Neuron (in vitro differentiated cells): ENCODE measurements around the gene TSKU.

Experiments used
- H2AFZ ChIP-seq: one replicate; pipeline ENCODE4 v1.6.1; 2013; ENCODE audit warnings: low read depth, mild to moderate bottlenecking, inconsistent platforms, low read length, moderate library complexity
- H3K27me3 ChIP-seq: one replicate; pipeline ENCODE4 v1.6.1; 2013; ENCODE audit warnings: low read length; ENCODE audit not compliant: insufficient read depth
- H3K36me3 ChIP-seq: one replicate; pipeline ENCODE4 v1.6.1; 2013; ENCODE audit warnings: low read length; ENCODE audit not compliant: insufficient read depth
- H3K4me1 ChIP-seq: one replicate; pipeline ENCODE4 v1.6.1; 2013; ENCODE audit warnings: low read length; ENCODE audit not compliant: insufficient read depth
- H3K4me3 ChIP-seq: 2 replicates; pipeline ENCODE4 v1.5.1; 2013; ENCODE audit warnings: mild to moderate bottlenecking, low read length, moderate library complexity
- H3K9me3 ChIP-seq: one replicate; pipeline ENCODE4 v1.6.1; 2013; ENCODE audit warnings: low read length

The TSKU gene

GRCh38 chr11:76759517-76759916 is 23.6 kb upstream of the TSKU start:
- Histone ChIP-seq H3K36me3 (no peaks in the 10 kb centered on the region), H3K4me3 (no peak overlapping the region), H3K4me1 (no peaks in the 10 kb centered on the region), H2AFZ (no peak overlapping the region), H3K9me3 (no peaks in the 10 kb centered on the region), H3K27me3 (peaks cover 16% of the 10 kb centered on the region)

GRCh38 chr11:76760236-76760635 is 22.9 kb upstream of the TSKU start:
- no peaks in the 10 kb centered on the region for H3K36me3 ChIP-seq
- H2AFZ ChIP-seq = no peak overlapping the region
- no peak overlapping the region for H3K4me3 ChIP-seq
- no peaks in the 10 kb centered on the region for H3K9me3 ChIP-seq
- no peaks in the 10 kb centered on the region for H3K4me1 ChIP-seq
- H3K27me3 ChIP-seq = peaks cover 16% of the 10 kb centered on the region

- Histone ChIP-seq H3K27me3 (peaks cover 16% of the 10 kb centered on the region), H2AFZ (no peak overlapping the region), H3K36me3 (no peaks in the 10 kb centered on the region), H3K9me3 (no peaks in the 10 kb centered on the region), H3K4me1 (no peaks in the 10 kb centered on the region), H3K4me3 (no peak overlapping the region)
Observed at GRCh38 chr11:76761718-76762355, 21.3 kb upstream of the TSKU start.

GRCh38 chr11:76762356-76762752 is 20.8 kb upstream of the TSKU start:
- Histone ChIP-seq H3K9me3 (no peaks in the 10 kb centered on the region), H2AFZ (no peak overlapping the region), H3K4me1 (peaks cover under 1% of the 10 kb centered on the region), H3K27me3 (peaks cover 13% of the 10 kb centered on the region), H3K4me3 (no peak overlapping the region), H3K36me3 (no peaks in the 10 kb centered on the region)

GRCh38 chr11:76762867-76763572 is 20.1 kb upstream of the TSKU start:
- no peak overlapping the region for H3K4me3 ChIP-seq
- peaks cover 13% of the 10 kb centered on the region for H3K27me3 ChIP-seq
- H3K4me1 ChIP-seq = peaks cover 7% of the 10 kb centered on the region

GRCh38 chr11:76763573-76764346 is 19.4 kb upstream of the TSKU start:
- no peaks in the 10 kb centered on the region for H3K9me3 ChIP-seq
- no peaks in the 10 kb centered on the region for H3K36me3 ChIP-seq
- H3K4me1 ChIP-seq = peaks cover 12% of the 10 kb centered on the region
- H2AFZ ChIP-seq = no peak overlapping the region
- no peak overlapping the region for H3K4me3 ChIP-seq
- H3K27me3 ChIP-seq = peaks cover 13% of the 10 kb centered on the region

More at GRCh38 chr11:76762867-76763572, 20.1 kb upstream of the TSKU start:
- no peak overlapping the region for H2AFZ ChIP-seq
- no peaks in the 10 kb centered on the region for H3K9me3 ChIP-seq
- H3K36me3 ChIP-seq = no peaks in the 10 kb centered on the region

- H3K27me3 ChIP-seq = peaks cover 13% of the 10 kb centered on the region
Observed at GRCh38 chr11:76764941-76765665, 18.1 kb upstream of the TSKU start.

GRCh38 chr11:76765863-76766350 is 17.2 kb upstream of the TSKU start:
- Histone ChIP-seq H3K4me3 (no peak overlapping the region), H3K27me3 (peaks cover 8% of the 10 kb centered on the region), H3K36me3 (no peaks in the 10 kb centered on the region), H3K4me1 (peaks cover 17% of the 10 kb centered on the region), H3K9me3 (no peaks in the 10 kb centered on the region), H2AFZ (no peak overlapping the region)

More at GRCh38 chr11:76764941-76765665, 18.1 kb upstream of the TSKU start:
- no peak overlapping the region for H3K4me3 ChIP-seq
- no peaks in the 10 kb centered on the region for H3K36me3 ChIP-seq
- H3K4me1 ChIP-seq = peaks cover 12% of the 10 kb centered on the region
- no peak overlapping the region for H2AFZ ChIP-seq
- no peaks in the 10 kb centered on the region for H3K9me3 ChIP-seq

GRCh38 chr11:76766521-76766920 is 16.6 kb upstream of the TSKU start:
- H3K9me3 ChIP-seq = no peaks in the 10 kb centered on the region

GRCh38 chr11:76767659-76768058 is 15.5 kb upstream of the TSKU start:
- Histone ChIP-seq H3K4me3 (no peak overlapping the region), H2AFZ (no peak overlapping the region), H3K9me3 (no peaks in the 10 kb centered on the region), H3K4me1 (peaks cover 18% of the 10 kb centered on the region), H3K36me3 (no peaks in the 10 kb centered on the region), H3K27me3 (no peaks in the 10 kb centered on the region)

More at GRCh38 chr11:76766521-76766920, 16.6 kb upstream of the TSKU start:
- Histone ChIP-seq H3K4me1 (peaks cover 18% of the 10 kb centered on the region), H2AFZ (no peak overlapping the region), H3K36me3 (no peaks in the 10 kb centered on the region), H3K27me3 (peaks cover 2% of the 10 kb centered on the region), H3K4me3 (no peak overlapping the region)

GRCh38 chr11:76768088-76768908 is 14.9 kb upstream of the TSKU start:
- H3K36me3 ChIP-seq = no peaks in the 10 kb centered on the region
- no peaks in the 10 kb centered on the region for H3K27me3 ChIP-seq
- no peak overlapping the region for H3K4me3 ChIP-seq
- no peak overlapping the region for H2AFZ ChIP-seq
- H3K4me1 ChIP-seq = peaks cover 18% of the 10 kb centered on the region
- no peaks in the 10 kb centered on the region for H3K9me3 ChIP-seq
